ENCODE measurements around the gene CHAT.
"Not testable (repeated sequence)": the region's sequence is repeated elsewhere in the genome, so short reads cannot be mapped to it uniquely, and the experiment has no call there.

CHAT gene

GRCh38 chr10:49654036-49654693 is 40.3 kb downstream of the CHAT start:
- no peak for DNase-seq

GRCh38 chr10:49655099-49655498 is 41.3 kb downstream of the CHAT start:
- DNase-seq, result no peak

DNA sequence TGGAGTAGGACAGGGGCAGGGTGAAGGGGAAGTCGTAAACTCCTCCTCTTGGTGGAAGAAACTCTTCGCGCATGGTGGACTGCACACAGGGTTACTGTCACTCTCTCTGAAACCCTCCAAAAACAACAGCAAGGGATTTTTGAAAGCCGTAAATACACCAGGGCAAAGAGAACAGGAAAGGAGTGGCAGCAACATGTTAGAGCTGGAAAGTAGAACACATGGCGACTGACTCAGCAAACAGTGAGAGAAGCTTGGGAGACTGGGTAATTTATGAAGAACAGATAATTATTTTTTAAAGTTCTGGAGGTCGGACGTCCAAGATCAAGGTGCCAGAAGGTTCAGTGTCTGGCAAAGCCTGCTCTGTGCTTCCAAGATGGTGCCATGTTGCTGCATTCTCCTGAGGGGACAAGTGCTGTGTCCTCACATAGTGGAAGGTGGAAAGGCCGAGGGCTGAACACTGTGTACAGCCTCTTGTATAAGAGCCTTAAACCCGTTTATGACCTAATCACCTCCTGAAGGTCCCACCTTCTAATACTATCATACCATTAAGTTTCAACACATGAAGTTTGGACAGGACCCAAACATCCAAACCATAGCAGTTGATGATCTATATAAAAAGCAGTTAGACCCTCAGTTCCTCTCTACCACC is 43.1 kb downstream of the CHAT start:
- no peak for DNase-seq

DNA sequence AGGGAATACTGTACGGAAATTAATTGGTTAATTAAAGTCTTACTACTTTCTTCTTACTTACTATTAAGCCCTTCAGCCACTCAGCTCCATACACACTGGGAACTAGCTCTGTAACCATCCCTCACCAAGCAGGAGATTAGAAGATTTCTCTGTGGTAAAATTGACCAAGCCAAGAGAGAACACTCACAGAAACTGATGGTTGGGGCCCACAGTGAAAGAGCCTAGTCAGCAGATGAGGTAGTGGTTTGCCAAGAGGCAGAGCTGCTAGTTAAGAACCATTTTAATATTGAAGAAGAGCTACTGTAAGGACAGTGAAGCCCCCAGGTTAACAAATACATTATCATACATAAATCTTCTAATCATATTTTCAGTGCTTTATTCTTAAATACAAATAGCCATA is 43.8 kb downstream of the CHAT start:
- no peak for DNase-seq

GRCh38 chr10:49661140-49661856 is 47.5 kb downstream of the CHAT start:
- DNase-seq, result no peak

GRCh38 chr10:49662169-49662830 is 48.5 kb downstream of the CHAT start:
- no peak for DNase-seq

DNA sequence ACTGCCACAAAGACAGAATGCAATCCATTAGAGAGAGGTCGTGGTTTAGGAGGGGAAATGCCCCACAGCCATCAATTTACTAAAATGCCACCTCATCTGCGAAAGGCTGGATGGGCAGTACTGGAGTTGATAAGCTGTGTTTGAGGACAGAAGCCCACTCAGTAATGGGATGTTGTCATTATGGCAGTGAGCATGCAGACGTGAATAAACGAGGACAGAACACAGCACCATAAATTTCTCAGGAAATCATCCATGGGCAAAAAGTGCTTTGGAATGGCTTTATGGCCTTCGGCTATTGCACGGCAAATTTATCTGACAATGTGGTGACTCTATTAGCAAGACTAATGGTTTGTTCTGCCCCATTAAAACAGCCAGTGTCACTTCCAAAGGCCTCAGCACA is 49.8 kb downstream of the CHAT start:
- DNase-seq, result no peak

DNA sequence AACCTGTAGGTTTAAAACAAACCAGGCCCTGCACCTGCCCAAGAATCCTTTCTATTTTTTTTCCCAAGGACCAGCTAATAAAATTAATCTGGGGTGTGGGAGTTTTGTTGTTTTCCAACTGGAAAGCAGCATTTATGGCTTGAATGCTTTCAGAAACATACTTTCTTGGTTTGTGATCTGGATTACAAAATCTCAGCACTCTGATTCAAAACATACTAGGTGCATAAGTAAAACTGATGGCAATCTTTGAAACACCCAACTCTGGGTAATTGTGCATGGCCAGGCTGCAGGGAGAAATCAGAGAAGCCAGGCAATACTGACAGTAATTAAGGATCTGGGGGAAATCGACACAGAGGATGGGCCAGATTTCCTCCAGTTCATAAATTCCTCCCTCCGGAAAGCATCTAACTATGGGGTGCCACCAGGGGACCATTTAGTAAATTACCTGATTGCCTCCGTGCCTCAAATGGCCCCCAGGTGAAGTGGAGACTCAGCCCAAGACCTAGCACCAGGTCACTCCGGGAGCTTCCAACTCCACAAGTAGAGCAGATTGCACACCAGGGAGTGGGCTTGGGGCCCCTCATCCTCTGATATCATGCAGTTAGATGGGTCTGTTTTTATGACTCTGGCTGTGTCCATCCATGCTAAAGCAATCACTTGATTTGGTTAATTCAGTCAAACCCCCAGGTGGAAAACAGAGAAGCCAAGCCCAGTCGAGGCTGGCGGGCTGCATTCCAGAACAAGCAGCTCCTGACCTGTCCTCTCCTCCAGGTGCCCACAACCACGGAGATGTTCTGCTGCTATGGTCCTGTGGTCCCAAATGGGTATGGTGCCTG is 50.4 kb downstream of the CHAT start:
- no peak for DNase-seq

DNA sequence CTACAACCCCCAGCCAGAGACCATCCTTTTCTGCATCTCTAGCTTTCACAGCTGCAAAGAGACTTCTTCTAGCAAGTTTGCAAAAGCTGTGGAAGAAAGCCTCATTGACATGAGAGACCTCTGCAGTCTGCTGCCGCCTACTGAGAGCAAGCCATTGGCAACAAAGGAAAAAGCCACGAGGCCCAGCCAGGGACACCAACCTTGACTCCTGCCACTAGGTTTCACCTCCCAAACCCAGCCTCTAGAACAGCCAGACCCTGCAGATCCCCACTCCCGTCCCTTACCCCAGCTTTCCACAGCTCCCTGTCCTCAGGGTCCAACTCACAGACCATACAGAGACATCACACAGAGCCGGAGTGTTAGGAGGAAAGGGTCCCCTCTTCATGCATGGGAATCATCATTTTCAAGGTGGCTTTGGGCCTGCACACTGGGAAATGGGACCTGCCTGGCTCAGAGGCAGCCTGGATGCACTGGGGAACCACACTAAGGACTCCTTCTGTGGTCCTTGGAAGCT is 51.1 kb downstream of the CHAT start:
- DNase-seq, result no peak

GRCh38 chr10:49666054-49666615 is 52.3 kb downstream of the CHAT start:
- no peak for DNase-seq

DNA sequence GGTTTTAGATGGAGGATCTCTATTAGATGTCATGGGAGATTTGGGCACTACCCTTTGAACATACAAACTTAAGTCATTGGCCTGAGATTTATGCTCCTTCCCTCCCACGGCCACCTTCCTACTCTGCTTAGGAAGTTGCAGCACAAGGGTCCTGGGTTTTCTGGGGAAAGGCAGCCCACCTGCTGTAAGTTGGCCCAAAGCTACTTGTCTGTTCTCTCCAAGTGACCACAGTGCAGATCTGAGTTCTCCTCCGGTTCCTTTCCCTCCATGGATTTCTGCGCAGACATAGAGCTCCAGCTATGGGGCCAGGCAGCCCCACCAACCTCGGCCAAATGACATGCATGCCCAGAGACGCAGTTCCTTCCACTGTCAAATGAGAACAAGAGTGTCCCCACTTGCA is 52.8 kb downstream of the CHAT start:
- DNase-seq, result no peak

DNA sequence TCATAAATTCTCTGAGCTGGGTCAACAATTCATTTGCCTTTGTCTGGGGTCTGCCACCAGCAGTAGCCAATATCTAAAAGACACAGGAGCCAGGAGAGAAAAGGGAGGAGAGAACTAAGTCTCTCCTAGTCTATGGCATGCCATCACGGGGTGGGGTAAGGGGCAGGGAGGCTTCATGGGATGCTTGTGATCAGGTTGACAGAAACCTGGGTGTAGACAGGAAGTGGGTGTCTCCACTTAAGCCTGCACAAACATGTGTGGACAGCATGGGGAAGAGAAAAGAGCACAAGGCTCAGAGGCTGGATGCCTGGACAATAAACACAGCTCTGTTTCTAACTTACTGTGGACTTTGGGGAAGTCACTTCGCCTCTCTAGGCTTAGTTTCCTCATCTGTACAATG is 54.2 kb downstream of the CHAT start:
- no peak for DNase-seq

DNA sequence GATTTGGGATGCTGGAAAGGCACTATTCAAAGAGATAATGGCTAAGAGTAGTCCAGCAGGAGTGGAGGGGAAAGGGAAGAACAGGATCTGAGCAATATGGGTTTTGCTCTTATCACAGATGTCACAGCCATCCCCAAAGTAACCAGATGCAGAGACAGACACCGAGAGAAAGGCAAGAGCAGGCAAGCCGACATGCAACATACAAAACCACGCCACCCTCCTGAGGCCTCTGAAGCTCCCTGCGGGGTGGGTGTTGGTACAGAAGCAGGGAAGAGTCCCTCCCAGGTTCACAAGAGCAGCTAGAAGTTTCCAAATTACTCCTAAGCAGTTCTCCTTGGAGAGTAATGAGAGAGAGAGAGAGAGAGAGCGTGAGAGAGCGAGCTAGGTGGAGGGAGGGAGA is 54.8 kb downstream of the CHAT start:
- DNase-seq, result no peak

GRCh38 chr10:49678827-49679479 is 65.1 kb downstream of the CHAT start:
- DNase-seq, result no peak

DNA sequence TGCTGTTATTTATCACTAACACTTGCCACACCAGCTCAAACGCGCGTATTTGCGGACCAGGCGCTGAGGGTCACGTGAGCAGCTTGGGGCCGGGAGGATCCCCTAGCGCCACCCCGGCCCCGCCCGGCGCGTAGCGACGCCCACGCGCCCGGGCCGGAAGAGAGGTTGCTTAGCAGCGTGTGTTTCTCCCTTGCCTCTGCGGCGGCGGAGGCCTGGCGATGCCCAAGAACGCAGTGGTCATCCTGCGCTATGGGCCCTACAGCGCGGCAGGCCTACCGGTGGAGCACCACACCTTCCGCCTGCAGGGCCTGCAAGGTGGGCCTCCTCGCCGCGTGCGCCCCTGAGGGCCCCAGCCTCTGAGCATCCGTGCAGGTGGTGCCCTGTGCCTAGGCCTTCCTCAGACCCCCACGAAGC is 65.7 kb downstream of the CHAT start, which contains the start of gene C10orf53:
C10orf53 (plus strand) TSS at position 172 of the 414 bp plus-strand sequence; CDS start at position 219, 47 bp downstream.
- DNase-seq, result peak; percentile 15 to 24

DNA sequence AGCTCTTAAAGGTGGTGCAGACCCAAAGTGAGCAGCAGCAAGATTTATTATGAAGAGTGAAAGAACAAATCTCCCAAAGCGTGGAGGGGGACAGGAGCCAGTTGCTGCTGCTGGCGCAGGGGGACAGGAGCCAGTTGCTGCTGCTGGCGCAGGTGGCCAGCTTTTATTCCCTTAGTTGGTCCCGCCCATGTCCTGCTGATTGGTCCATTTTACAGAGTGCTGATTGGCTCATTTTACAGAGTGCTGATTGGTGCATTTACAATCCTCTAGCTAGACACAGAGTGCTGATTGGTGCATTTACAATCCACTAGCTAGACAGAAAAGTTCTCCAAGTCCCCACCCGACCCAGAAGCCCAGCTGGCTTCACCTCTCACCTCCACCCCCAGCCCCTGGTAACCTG is 68.6 kb downstream of the CHAT start:
- not testable (repeated sequence) for DNase-seq

GRCh38 chr10:49682879-49683278 is 69.0 kb downstream of the CHAT start:
- DNase-seq, result no peak

DNA sequence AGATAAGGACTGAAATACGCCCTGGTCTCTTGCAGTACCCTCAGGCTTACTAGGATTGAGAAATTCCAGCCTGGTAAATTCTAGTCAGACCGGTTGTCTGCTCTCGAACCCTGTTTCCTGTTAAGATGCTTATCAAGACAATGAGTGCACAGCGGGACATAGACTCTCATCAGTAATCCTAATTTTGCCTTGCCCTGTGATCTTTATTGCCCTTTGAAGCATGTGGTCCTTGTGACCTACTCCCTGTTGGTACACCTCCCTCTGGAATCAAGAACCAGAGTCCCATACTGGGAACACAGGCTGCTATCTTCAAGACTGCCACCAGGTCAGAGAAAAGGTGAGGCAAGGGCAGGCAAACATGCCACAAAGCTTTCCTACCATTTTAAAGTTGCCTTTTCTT is 72.8 kb downstream of the CHAT start:
- no peak for DNase-seq

DNA sequence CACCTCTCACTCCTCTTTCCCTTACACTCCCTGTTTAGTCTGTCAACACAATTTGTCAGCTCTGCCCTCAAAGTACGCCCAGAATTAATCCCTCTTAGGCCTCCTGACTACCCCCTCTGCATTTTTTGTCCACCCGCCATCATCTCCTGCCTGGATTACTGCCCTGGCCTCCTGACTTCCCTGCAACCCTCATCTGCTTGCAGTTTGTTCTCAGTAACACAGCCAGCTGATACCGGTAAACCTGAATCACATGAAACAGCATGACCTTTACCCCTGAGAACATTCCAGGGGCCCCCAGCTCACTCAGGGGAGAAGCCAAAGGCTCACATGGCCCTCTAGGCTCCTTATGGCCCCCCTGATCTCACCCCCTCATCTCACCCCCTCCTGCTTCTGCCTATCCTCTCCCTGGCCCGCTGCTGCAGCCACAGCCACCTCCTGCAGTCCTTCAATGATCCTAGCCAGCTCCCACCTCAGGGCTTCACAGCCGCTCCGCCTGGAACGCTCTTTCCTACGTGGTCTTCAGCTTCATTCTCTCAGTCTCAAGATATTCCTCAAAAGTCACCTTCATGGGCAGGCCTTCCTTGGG is 74.5 kb downstream of the CHAT start:
- no peak for DNase-seq

DNA sequence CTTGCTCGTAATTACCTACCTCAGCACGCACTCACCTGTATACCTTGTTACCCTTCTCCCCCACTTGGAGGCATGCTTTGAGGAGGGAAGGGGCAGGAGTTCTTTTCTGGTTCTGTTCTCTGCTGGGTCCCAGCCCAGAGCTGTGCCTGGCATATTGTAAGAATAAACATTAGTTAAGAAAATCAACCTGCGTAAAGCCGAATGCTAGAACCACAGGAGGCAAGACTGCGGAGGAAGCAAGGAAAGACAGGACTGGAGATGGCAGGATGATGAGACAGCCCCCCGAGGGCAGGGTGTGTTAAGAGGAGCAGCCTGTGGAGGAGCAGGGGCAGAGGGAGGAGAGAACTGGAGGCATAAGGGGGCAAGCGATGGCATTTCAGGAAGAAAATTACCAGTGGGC is 75.1 kb downstream of the CHAT start:
- DNase-seq, result no peak

DNA sequence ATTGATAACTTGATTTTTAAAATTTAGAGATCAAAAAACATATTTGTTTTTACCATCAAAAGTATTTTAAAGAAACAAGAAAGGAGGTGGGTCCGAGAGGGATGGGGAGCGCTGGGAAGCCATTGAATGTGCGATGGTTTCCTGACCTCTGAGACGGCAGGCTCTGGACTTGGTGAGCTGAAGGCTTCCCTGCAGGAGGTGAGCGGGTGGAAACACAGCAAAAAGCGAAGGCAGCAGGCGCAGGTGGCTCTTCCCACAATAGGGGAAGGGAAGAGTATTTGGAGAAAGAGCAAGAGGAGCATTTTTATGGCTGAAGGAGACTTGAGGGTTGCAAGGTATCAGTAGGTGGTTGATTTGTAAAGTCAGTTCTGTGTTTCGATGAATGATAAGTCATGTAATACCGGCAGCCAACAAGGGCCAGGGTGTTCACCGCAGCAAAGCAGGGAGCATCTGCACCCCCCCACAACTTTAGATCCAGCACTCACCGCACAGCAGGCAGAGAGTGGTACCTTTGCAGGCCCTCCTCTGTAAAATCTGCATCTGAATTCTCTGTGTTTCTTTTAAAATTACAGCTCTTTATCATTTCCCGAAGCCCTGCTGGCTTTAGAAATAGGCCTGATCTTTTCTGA is 76.2 kb downstream of the CHAT start:
- DNase-seq, result no peak
